Esophagus muscularis mucosa (tissue), 4 donors: ENCODE data around the gene INPP5A. TPM values are rescaled to one million over a fixed set of nuclear protein-coding genes. Genes with fewer than 3 reads are reported as not detected.

Source experiments
- DNase-seq: peaks from one replicate; pipeline ENCODE4 v3.0.0-alpha.2; 2017; ENCODE audit errors: extremely low spot score
- H3K27ac ChIP-seq, 4 donors: fragments of 200-600 bp; sonication (generic); replicated peaks in 1 of 4; 1 replicate in 3 of 4; 2 replicates in 1 of 4; pipeline ENCODE4 v1.5.1; 2016 to 2019; ENCODE audit warnings: mild to moderate bottlenecking in 1 of 4
- H3K27me3 ChIP-seq, 4 donors: fragments of 200-600 bp; sonication (generic); one replicate each; pipeline versions ENCODE4 v1.5.1 to v1.6.0; 2016 to 2019
- H3K36me3 ChIP-seq, 4 donors: fragments of 200-600 bp; sonication (generic); one replicate each; pipeline ENCODE4 v1.5.1; 2016 to 2019
- H3K4me1 ChIP-seq, 4 donors: fragments of 200-600 bp; sonication (generic); one replicate each; pipeline ENCODE4 v1.5.1; 2016 to 2019
- H3K4me3 ChIP-seq, 4 donors: fragments of 200-600 bp; sonication (generic); 1 replicate in 2 of 4; 2 replicates in 2 of 4; pipeline ENCODE4 v1.5.1; 2016 to 2019; ENCODE audit warnings: mild to moderate bottlenecking in 4 of 4, moderate library complexity in 1 of 4
- H3K9me3 ChIP-seq, 4 donors: fragments of 200-600 bp; sonication (generic); 1 replicate in 3 of 4; 2 replicates in 1 of 4; pipeline ENCODE4 v1.5.1; 2016 to 2019
- CTCF ChIP-seq, 3 experiments: fragments of 200-600 bp in 2 of 3; fragments of 450-650 bp in 1 of 3; sonication (generic) in 2 of 3; IDR thresholded peaks; one replicate each; pipeline ENCODE4 v1.5.1; 2017 to 2019; ENCODE audit warnings: antibody characterized with exemption in 3 of 3, mild to moderate bottlenecking in 2 of 3, moderate library complexity in 1 of 3
- EP300 ChIP-seq: sonication (generic); formaldehyde crosslinking; IDR thresholded peaks from one replicate; pipeline ENCODE4 v1.6.1; 2017; ENCODE audit warnings: antibody characterized with exemption
- POLR2A ChIP-seq: fragments of 450-650 bp; IDR thresholded peaks from one replicate; pipeline ENCODE4 v1.6.1; 2017; ENCODE audit warnings: antibody characterized with exemption, moderate library complexity, mild to moderate bottlenecking, low read depth
- POLR2AphosphoS5 ChIP-seq, 2 donors: sonication (generic); formaldehyde crosslinking; IDR thresholded peaks; one replicate each; pipeline ENCODE4 v1.6.1; 2017; ENCODE audit warnings: antibody characterized with exemption in 2 of 2
- WGBS: methylation state at CpG from one replicate; pipeline ENCODE4 v1.1.5; 2018; 5-methylcytosine and 5-hydroxymethylcytosine counted together
- intact Hi-C: fragments of 100-400 bp; cut with DNase I; formaldehyde crosslinking; loops from one replicate; pipeline ENCODE4 v1.15.1; 2023
- total RNA-seq, 4 donors: library from RNA; depleted of rRNA; stranded (reverse); fragments of >200 nt; gene quantifications; one replicate each; pipeline versions ENCODE4 v1.1.0 to v1.2.1, GENCODE V29; 2016

INPP5A gene
- total RNA-seq, 4 donors from 2014 or later, result 234 to 301 (median 245) TPM

- intact Hi-C loops, result no loop called here
- no peak for DNase-seq
- H3K4me1 ChIP-seq, result peaks cover 7 to 94% (median 77%) of the 10 kb centered on the region in 4 donors
Measured at GRCh38 chr10:132612571-132613504, 75.3 kb downstream of the INPP5A start.

GRCh38 chr10:132613566-132614348, 76.2 kb downstream of the INPP5A start:
- intact Hi-C loops, result no loop called here
- peaks cover 0 to 19% (median 5%) of the 10 kb centered on the region in 4 donors for H3K36me3 ChIP-seq
- no peaks in the 10 kb centered on the region for H3K27me3 ChIP-seq
- 93% methylated on average over 19 of the region's 22 CpGs for WGBS
- no peak overlapping the region for H3K4me3 ChIP-seq
- H3K9me3 ChIP-seq, result no peaks in the 10 kb centered on the region
- TF ChIP-seq CTCF (IDR thresholded peaks at IDR 0.05) (no peak), EP300 (no peak), POLR2A (no peak), POLR2AphosphoS5 (IDR thresholded peaks at IDR 0.05) (no peak)
- H3K27ac ChIP-seq, result peak overlapping the region in 1 of 4 donors; percentile 61
- H3K4me1 ChIP-seq, result peaks cover 0 to 94% (median 76%) of the 10 kb centered on the region in 4 donors
- DNase-seq, result no peak

More at GRCh38 chr10:132612571-132613504, 75.3 kb downstream of the INPP5A start:
- H3K27me3 ChIP-seq, result no peaks in the 10 kb centered on the region
- 75% methylated on average over 25 of the region's 27 CpGs for WGBS
- peaks cover 0 to 19% (median 5%) of the 10 kb centered on the region in 4 donors for H3K36me3 ChIP-seq
- H3K4me3 ChIP-seq, result no peak overlapping the region
- peak overlapping the region; percentile 18 to 61 (median 36) for H3K27ac ChIP-seq
- TF ChIP-seq POLR2AphosphoS5 (IDR thresholded peaks at IDR 0.05) (no peak), CTCF (IDR thresholded peaks at IDR 0.05) (no peak), EP300 (no peak), POLR2A (no peak)
- no peaks in the 10 kb centered on the region for H3K9me3 ChIP-seq

- WGBS, result 93% methylated on average over 18 of the region's 32 CpGs
- intact Hi-C loops, result no loop called here
- H3K27me3 ChIP-seq, result no peaks in the 10 kb centered on the region
- peak overlapping the region in 1 of 4 donors; percentile 12 for H3K27ac ChIP-seq
- peaks cover 0 to 19% (median 5%) of the 10 kb centered on the region in 4 donors for H3K36me3 ChIP-seq
- DNase-seq, result no peak
- H3K4me1 ChIP-seq, result peaks cover 0 to 87% (median 74%) of the 10 kb centered on the region in 4 donors
- H3K4me3 ChIP-seq, result no peak overlapping the region
- H3K9me3 ChIP-seq, result peaks cover 0 to 6% (median under 1%) of the 10 kb centered on the region in 4 donors
- TF ChIP-seq EP300, result no peak
- TF ChIP-seq POLR2AphosphoS5 (IDR thresholded peaks at IDR 0.05), result no peak
- TF ChIP-seq POLR2A, result no peak
- no peak for TF ChIP-seq CTCF (IDR thresholded peaks at IDR 0.05)
Measured at GRCh38 chr10:132614431-132615340, 77.1 kb downstream of the INPP5A start.
